ENCODE results near the gene SPINK6. TPM values are rescaled to one million over a fixed set of nuclear protein-coding genes. Genes with fewer than 3 reads are reported as not detected.

SPINK6 gene
- total RNA-seq, 1 donor from 2014 or later, result not detected

DNA sequence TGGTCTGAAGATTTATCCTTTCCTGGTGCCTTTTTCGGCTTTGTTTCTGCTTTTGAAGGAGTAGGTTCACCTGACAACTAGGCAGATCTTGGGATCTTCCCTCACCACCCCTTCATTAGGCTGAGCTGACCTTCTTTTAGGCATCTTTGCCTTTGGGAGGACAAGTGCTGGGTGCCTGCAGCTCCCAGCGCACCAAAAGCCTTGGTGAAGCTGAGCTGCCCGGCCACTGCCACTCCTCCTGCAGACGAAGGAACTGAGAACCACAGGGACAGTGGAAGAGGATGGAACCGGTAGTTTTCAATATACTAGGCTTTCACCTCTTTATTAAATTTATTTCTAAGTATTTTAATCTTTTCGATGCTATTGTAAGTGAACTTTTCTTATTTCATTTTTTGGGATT is 18.7 kb downstream of the SPINK6 start:
- no peak for DNase-seq (ENCODE audit: extremely low spot score in 2 of 2)
- no peak overlapping the region for H3K4me3 ChIP-seq
- H3K27me3 ChIP-seq, result no peaks in the 10 kb centered on the region
- no peaks in the 10 kb centered on the region for H3K4me1 ChIP-seq
- no peak overlapping the region for H3K27ac ChIP-seq
- intact Hi-C loops (cut with DNase I), result no loop called here
- H3K9me3 ChIP-seq, result no peaks in the 10 kb centered on the region
- TF ChIP-seq POLR2A (IDR thresholded peaks at IDR 0.05), result no peak
- TF ChIP-seq, protein P1, sequence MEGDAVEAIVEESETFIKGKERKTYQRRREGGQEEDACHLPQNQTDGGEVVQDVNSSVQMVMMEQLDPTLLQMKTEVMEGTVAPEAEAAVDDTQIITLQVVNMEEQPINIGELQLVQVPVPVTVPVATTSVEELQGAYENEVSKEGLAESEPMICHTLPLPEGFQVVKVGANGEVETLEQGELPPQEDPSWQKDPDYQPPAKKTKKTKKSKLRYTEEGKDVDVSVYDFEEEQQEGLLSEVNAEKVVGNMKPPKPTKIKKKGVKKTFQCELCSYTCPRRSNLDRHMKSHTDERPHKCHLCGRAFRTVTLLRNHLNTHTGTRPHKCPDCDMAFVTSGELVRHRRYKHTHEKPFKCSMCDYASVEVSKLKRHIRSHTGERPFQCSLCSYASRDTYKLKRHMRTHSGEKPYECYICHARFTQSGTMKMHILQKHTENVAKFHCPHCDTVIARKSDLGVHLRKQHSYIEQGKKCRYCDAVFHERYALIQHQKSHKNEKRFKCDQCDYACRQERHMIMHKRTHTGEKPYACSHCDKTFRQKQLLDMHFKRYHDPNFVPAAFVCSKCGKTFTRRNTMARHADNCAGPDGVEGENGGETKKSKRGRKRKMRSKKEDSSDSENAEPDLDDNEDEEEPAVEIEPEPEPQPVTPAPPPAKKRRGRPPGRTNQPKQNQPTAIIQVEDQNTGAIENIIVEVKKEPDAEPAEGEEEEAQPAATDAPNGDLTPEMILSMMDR (IDR thresholded peaks at IDR 0.05), result no peak
- H3K36me3 ChIP-seq, result no peaks in the 10 kb centered on the region

DNA sequence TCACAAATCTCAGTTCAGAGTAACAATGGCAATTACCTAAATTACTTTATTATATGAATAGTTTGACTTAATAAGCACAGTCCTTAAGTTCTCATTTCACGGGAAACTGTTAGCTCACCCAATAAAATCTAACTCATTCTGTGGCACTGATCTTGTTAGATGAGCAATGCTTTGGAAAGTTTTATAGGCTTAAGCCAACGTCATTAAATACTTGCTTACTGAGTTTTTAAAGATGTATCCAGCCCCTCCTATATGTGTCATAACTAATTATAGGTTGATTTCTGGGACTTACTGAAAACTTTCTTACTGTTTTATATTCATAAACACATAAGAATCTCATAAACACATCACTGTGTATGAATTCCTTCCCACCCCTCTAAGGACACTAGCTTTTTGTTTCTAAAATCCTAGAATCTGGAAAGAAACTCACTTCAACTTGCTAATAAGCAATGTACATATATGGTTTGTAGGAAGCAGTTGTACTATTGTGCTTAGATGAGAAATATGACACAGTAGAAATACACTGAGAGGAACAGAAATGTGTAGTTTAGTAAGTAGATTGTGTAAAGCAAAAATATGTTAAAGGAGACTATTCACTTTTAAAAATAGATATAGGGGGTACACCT is 21.4 kb downstream of the SPINK6 start:
- Histone ChIP-seq H3K27me3 (no peaks in the 10 kb centered on the region), H3K4me3 (no peak overlapping the region), H3K27ac (no peak overlapping the region), H3K9me3 (no peaks in the 10 kb centered on the region), H3K4me1 (no peaks in the 10 kb centered on the region), H3K36me3 (no peaks in the 10 kb centered on the region)
- intact Hi-C loops (cut with DNase I), result no loop called here
- TF ChIP-seq POLR2A (IDR thresholded peaks at IDR 0.05), result no peak
- peak in 1 of 2 donors; percentile 78 for TF ChIP-seq POLR2AphosphoS5 (IDR thresholded peaks at IDR 0.05; ENCODE audit: insufficient read depth in 1 of 2, low read depth in 1 of 2)
- DNase-seq (ENCODE audit: extremely low spot score in 2 of 2), result no peak

DNA sequence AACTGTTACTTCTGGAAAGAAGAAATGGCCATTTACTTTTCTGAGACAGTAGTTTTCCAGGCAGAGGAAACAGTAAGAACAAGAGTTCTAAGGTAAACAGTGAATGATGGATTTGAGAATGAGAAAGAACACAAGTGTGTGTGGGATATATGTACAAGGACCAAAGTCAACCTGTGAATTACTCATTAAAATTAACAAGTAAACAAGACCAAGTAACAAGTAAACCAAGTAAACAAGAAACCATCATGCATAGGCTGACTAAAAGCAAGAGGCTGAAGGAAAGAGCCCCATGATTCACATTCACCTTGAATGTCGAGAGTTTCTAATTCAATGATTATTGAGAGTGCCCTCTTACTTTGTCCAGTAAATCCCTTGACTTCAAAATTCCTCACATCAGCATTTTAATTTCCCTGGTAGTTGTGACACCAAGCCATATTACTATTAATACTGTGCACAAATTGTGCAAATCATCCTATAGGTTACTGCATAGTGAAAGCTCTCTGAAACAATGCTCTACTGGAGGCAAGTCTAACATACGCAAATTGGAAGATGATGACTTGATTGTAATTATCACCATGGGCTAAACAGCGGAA is 25.6 kb downstream of the SPINK6 start:
- Histone ChIP-seq H3K27me3 (no peaks in the 10 kb centered on the region), H3K9me3 (no peaks in the 10 kb centered on the region), H3K4me3 (no peak overlapping the region), H3K36me3 (no peaks in the 10 kb centered on the region), H3K4me1 (no peaks in the 10 kb centered on the region), H3K27ac (no peak overlapping the region)
- TF ChIP-seq POLR2A (IDR thresholded peaks at IDR 0.05) (no peak), POLR2AphosphoS5 (IDR thresholded peaks at IDR 0.05; ENCODE audit: insufficient read depth in 1 of 2, low read depth in 1 of 2) (no peak)
- TF ChIP-seq, protein P1 (IDR thresholded peaks at IDR 0.05), result no peak
- no peak for DNase-seq (ENCODE audit: extremely low spot score in 2 of 2)
- intact Hi-C loops (cut with DNase I), result no loop called here

DNA sequence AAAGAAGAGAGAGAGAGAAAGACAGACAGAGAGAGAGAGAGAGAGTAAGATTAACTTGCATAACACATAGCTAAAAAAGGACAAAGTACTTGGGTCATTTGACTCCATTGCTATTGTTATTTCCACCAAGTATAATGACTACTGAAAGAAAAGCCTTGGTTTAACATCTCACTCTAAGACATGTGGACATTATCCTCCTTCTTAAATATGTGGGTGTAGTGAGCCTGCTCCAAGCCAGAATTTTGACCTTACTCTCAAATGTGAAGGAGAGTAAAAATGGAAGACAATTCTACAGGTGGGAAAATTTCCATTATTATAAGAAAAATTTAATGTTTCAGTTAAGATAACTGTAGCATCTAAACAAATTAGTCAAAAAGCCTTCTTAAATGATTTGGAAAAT is 27.0 kb downstream of the SPINK6 start:
- intact Hi-C loops (cut with DNase I), result no loop called here
- TF ChIP-seq, protein P1 (IDR thresholded peaks at IDR 0.05), result no peak
- no peak for TF ChIP-seq POLR2A (IDR thresholded peaks at IDR 0.05)
- TF ChIP-seq POLR2AphosphoS5 (IDR thresholded peaks at IDR 0.05; ENCODE audit: insufficient read depth in 1 of 2, low read depth in 1 of 2), result no peak

DNA sequence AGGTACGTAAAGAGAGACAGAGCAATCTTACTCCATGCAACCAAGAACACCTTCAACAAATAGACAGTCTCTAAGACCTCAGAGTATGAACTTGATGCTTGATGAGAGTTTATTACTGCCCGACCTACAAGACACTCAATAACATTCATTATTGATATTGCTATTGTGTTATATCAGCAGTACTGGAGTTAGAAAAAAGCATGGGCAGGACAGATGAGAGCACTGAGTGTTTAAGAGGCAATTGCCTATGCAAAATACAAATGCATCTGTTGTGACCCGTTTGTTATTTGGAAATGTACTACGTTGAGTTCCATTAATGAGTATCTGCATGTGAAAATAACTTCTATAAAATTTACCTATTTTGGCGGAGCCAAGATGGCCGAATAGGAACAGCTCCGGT is 27.4 kb downstream of the SPINK6 start:
- Histone ChIP-seq H3K27ac (no peak overlapping the region), H3K36me3 (no peaks in the 10 kb centered on the region), H3K4me1 (no peaks in the 10 kb centered on the region), H3K27me3 (no peaks in the 10 kb centered on the region), H3K4me3 (no peak overlapping the region), H3K9me3 (no peaks in the 10 kb centered on the region)
- no peak for DNase-seq (ENCODE audit: extremely low spot score in 2 of 2)
- intact Hi-C loops (cut with DNase I), result no loop called here
- TF ChIP-seq POLR2A (IDR thresholded peaks at IDR 0.05), result no peak
- TF ChIP-seq, protein P1 (IDR thresholded peaks at IDR 0.05), result no peak
- TF ChIP-seq POLR2AphosphoS5 (IDR thresholded peaks at IDR 0.05; ENCODE audit: insufficient read depth in 1 of 2, low read depth in 1 of 2), result no peak

More for the DNA sequence above, 27.0 kb downstream of the SPINK6 start:
- no peak overlapping the region for H3K27ac ChIP-seq
- no peaks in the 10 kb centered on the region for H3K36me3 ChIP-seq
- no peak for DNase-seq (ENCODE audit: extremely low spot score in 2 of 2)
- no peaks in the 10 kb centered on the region for H3K27me3 ChIP-seq
- H3K9me3 ChIP-seq, result no peaks in the 10 kb centered on the region
- no peaks in the 10 kb centered on the region for H3K4me1 ChIP-seq
- H3K4me3 ChIP-seq, result no peak overlapping the region

Measured in vagina (tissue), 2 donors.